Loucy (cell line): Measurements from ENCODE around the gene RUNX2.

Experiments used
- H2AFZ ChIP-seq: fragments of 200-600 bp; sonication (generic); 2 replicates; pipeline ENCODE4 v1.6.0; 2016; ENCODE audit warnings: antibody characterized with exemption, mild to moderate bottlenecking, low read length, moderate library complexity
- H3F3A ChIP-seq: fragments of 200-600 bp; 2 replicates; pipeline ENCODE4 v1.6.0; 2016; ENCODE audit warnings: antibody characterized with exemption, low read depth, mild to moderate bottlenecking
- H3K27me3 ChIP-seq: fragments of 200-600 bp; sonication (generic); 2 replicates; pipeline ENCODE4 v1.6.1; 2014; ENCODE audit warnings: low read length, mild to moderate bottlenecking; ENCODE audit not compliant: insufficient read depth, poor library complexity, severe bottlenecking
- H3K36me3 ChIP-seq: fragments of 200-600 bp; sonication (generic); 2 replicates; pipeline ENCODE4 v1.6.1; 2016; ENCODE audit warnings: low read length; ENCODE audit not compliant: insufficient read depth
- H3K4me1 ChIP-seq: fragments of 200-600 bp; sonication (generic); 2 replicates; pipeline ENCODE4 v1.5.1; 2014; ENCODE audit warnings: low read length, mild to moderate bottlenecking; ENCODE audit not compliant: insufficient read depth, poor library complexity, severe bottlenecking
- H3K4me2 ChIP-seq: fragments of 200-600 bp; sonication (generic); 2 replicates; pipeline ENCODE4 v1.6.0; 2014; ENCODE audit warnings: antibody characterized with exemption, low read length, low read depth, mild to moderate bottlenecking; ENCODE audit not compliant: poor library complexity, severe bottlenecking
- H3K4me3 ChIP-seq: fragments of 200-600 bp; sonication (generic); 2 replicates; pipeline ENCODE4 v1.5.1; 2014; ENCODE audit warnings: low read length, mild to moderate bottlenecking, mixed read lengths; ENCODE audit not compliant: poor library complexity, severe bottlenecking
- H3K79me2 ChIP-seq: fragments of 200-600 bp; sonication (generic); 2 replicates; pipeline ENCODE4 v1.6.1; 2014; ENCODE audit warnings: low read length; ENCODE audit not compliant: insufficient read depth
- H3K9ac ChIP-seq: fragments of 200-600 bp; sonication (generic); 2 replicates; pipeline ENCODE4 v1.6.0; 2014; ENCODE audit warnings: mild to moderate bottlenecking, low read depth, low read length, moderate library complexity; ENCODE audit not compliant: poor library complexity, severe bottlenecking
- H3K9me2 ChIP-seq: fragments of 200-600 bp; sonication (generic); replicated peaks from 2 replicates; pipeline ENCODE4 v1.6.1; 2016; ENCODE audit warnings: low read depth, low read length, mixed read lengths
- H3K9me3 ChIP-seq: fragments of 200-600 bp; sonication (generic); 2 replicates; pipeline ENCODE4 v1.6.1; 2014; ENCODE audit warnings: mild to moderate bottlenecking, antibody characterized with exemption, low read length, low read depth; ENCODE audit not compliant: insufficient read depth
- H4K20me1 ChIP-seq: fragments of 200-600 bp; sonication (generic); 2 replicates; pipeline ENCODE4 v1.6.0; 2014; ENCODE audit warnings: antibody characterized with exemption, low read length, mild to moderate bottlenecking; ENCODE audit not compliant: insufficient read depth, poor library complexity, severe bottlenecking
- CTCF ChIP-seq: fragments of 200-600 bp; sonication (generic); conservative IDR thresholded peaks from 2 replicates; pipeline ENCODE4 v1.5.1; 2014; ENCODE audit warnings: mild to moderate bottlenecking, antibody characterized with exemption, low read length
- EZH2phosphoT487 ChIP-seq: fragments of 200-600 bp; IDR thresholded peaks from 2 replicates; pipeline ENCODE4 v1.6.1; 2018; ENCODE audit warnings: antibody characterized with exemption, mild to moderate bottlenecking, moderate library complexity, borderline replicate concordance

RUNX2 gene

GRCh38 chr6:45553730-45554344, 225.7 kb downstream of the RUNX2 start:
- H4K20me1 ChIP-seq = no peaks in the 10 kb centered on the region
- no peak for TF ChIP-seq EZH2phosphoT487
- no peak overlapping the region for H3K4me3 ChIP-seq
- H3K79me2 ChIP-seq = no peaks in the 10 kb centered on the region
- H3K4me1 ChIP-seq = peaks cover 12% of the 10 kb centered on the region
- H3K27me3 ChIP-seq = no peaks in the 10 kb centered on the region
- H3K4me2 ChIP-seq = no peak overlapping the region
- no peak overlapping the region for H2AFZ ChIP-seq
- H3F3A ChIP-seq = no peaks in the 10 kb centered on the region
- H3K9me3 ChIP-seq = no peaks in the 10 kb centered on the region
- H3K9me2 ChIP-seq = no peaks in the 10 kb centered on the region
- H3K9ac ChIP-seq = no peak overlapping the region
- 0 out of 2 replicates have a peak, but pooled peaks cover 5% of the 10 kb centered on the region for H3K36me3 ChIP-seq

- Histone ChIP-seq H3F3A (no peaks in the 10 kb centered on the region), H3K9ac (no peak overlapping the region), H4K20me1 (no peaks in the 10 kb centered on the region), H3K79me2 (no peaks in the 10 kb centered on the region), H3K36me3 (no peaks in the 10 kb centered on the region), H3K27me3 (no peaks in the 10 kb centered on the region), H3K9me3 (no peaks in the 10 kb centered on the region), H3K4me1 (peaks cover 12% of the 10 kb centered on the region), H3K4me2 (no peak overlapping the region), H2AFZ (no peak overlapping the region), H3K9me2 (no peaks in the 10 kb centered on the region), H3K4me3 (no peak overlapping the region)
- TF ChIP-seq CTCF (no peak), EZH2phosphoT487 (no peak)
Observed at GRCh38 chr6:45554591-45554990, 226.5 kb downstream of the RUNX2 start.

GRCh38 chr6:45555981-45556771, 228.0 kb downstream of the RUNX2 start:
- H3K4me3 ChIP-seq = no peak overlapping the region
- no peaks in the 10 kb centered on the region for H3K27me3 ChIP-seq
- no peaks in the 10 kb centered on the region for H4K20me1 ChIP-seq
- no peaks in the 10 kb centered on the region for H3K9me3 ChIP-seq
- H3K4me1 ChIP-seq = peaks cover 12% of the 10 kb centered on the region
- H3K9ac ChIP-seq = no peak overlapping the region
- TF ChIP-seq EZH2phosphoT487 (no peak), CTCF (no peak)
- no peaks in the 10 kb centered on the region for H3K9me2 ChIP-seq
- no peaks in the 10 kb centered on the region for H3F3A ChIP-seq
- no peak overlapping the region for H2AFZ ChIP-seq
- H3K79me2 ChIP-seq = no peaks in the 10 kb centered on the region
- no peaks in the 10 kb centered on the region for H3K36me3 ChIP-seq
- H3K4me2 ChIP-seq = no peak overlapping the region
